CD4-positive, alpha-beta memory T cell (primary cell): ENCODE measurements around the gene C1orf50. TPM values are rescaled to one million over a fixed set of nuclear protein-coding genes. Genes with fewer than 3 reads are reported as not detected.
A peak's percentile ranks its signal among the peaks of the same experiment; 100 is the strongest.
"Not testable (repeated sequence)": the region's sequence is repeated elsewhere in the genome, so short reads cannot be mapped to it uniquely, and the experiment has no call there.

ENCODE experiments used
- CTCF ChIA-PET: fragments of 350-600 bp; sonication (Branson Sonifier 250); formaldehyde crosslinking; loops from one replicate; lab custom pipeline; 2021; ENCODE audit warnings: inconsistent platforms; ENCODE audit not compliant: partially characterized antibody; lab: Charles Lee
- POLR2A ChIA-PET: fragments of 350-600 bp; sonication (Branson Sonifier 250); formaldehyde crosslinking; loops from one replicate; lab custom pipeline; 2021; ENCODE audit not compliant: partially characterized antibody; lab: Charles Lee
- DNase-seq, 5 donors: peaks; one replicate each; pipeline versions ENCODE4 v3.0.0 to v3.0.0-alpha.2; 2020 to 2022; ENCODE audit warnings: mixed read lengths in 1 of 5
- H3K27ac ChIP-seq: one replicate; pipeline ENCODE4 v1.7.0; 2013; ENCODE audit warnings: low read depth, low read length
- H3K27me3 ChIP-seq: 2 replicates; pipeline ENCODE4 v1.7.0; 2013; ENCODE audit warnings: mild to moderate bottlenecking, low read length, moderate library complexity; ENCODE audit not compliant: insufficient read depth
- H3K36me3 ChIP-seq: 2 replicates; pipeline ENCODE4 v1.7.0; 2013; ENCODE audit warnings: mild to moderate bottlenecking, low read length, moderate library complexity; ENCODE audit not compliant: insufficient read depth
- H3K4me1 ChIP-seq: 2 replicates; pipeline ENCODE4 v1.7.0; 2013; ENCODE audit warnings: mild to moderate bottlenecking, low read length, moderate library complexity; ENCODE audit not compliant: insufficient read depth
- H3K4me3 ChIP-seq, 2 donors: one replicate each; pipeline ENCODE4 v1.7.0; 2013; ENCODE audit warnings: low read length in 2 of 2, mild to moderate bottlenecking in 1 of 2
- H3K9me3 ChIP-seq, 2 donors: one replicate each; pipeline ENCODE4 v1.7.0; 2013; ENCODE audit warnings: low read length in 2 of 2, control low read depth in 1 of 2; ENCODE audit not compliant: control insufficient read depth in 1 of 2
- H3K27ac Mint-ChIP-seq, 7 donors: one replicate each; pipeline ENCODE4 v1.8.0; 2020 to 2021; ENCODE audit warnings: mixed read lengths in 7 of 7, mild to moderate bottlenecking in 6 of 7, inconsistent platforms in 3 of 7, moderate library complexity in 3 of 7
- H3K27me3 Mint-ChIP-seq, 2 donors: one replicate each; pipeline ENCODE4 v1.8.0; 2020 to 2021; ENCODE audit warnings: mixed read lengths in 2 of 2
- H3K36me3 Mint-ChIP-seq, 2 donors: one replicate each; pipeline ENCODE4 v1.8.0; 2020 to 2021; ENCODE audit warnings: mixed read lengths in 2 of 2, inconsistent platforms in 1 of 2, mild to moderate bottlenecking in 1 of 2
- H3K4me1 Mint-ChIP-seq, 4 donors: one replicate each; pipeline ENCODE4 v1.8.0; 2020 to 2021; ENCODE audit warnings: mixed read lengths in 4 of 4, mild to moderate bottlenecking in 1 of 4
- H3K4me3 Mint-ChIP-seq, 8 donors: one replicate each; pipeline ENCODE4 v1.8.0; 2020 to 2021; ENCODE audit warnings: mixed read lengths in 8 of 8, mild to moderate bottlenecking in 7 of 8, moderate library complexity in 6 of 8, inconsistent platforms in 3 of 8
- H3K9me3 Mint-ChIP-seq, 8 donors: one replicate each; pipeline ENCODE4 v1.8.0; 2020 to 2021; ENCODE audit warnings: mixed read lengths in 8 of 8, mild to moderate bottlenecking in 5 of 8, inconsistent platforms in 3 of 8, moderate library complexity in 1 of 8
- intact Hi-C: fragments of 100-400 bp; cut with micrococcal nuclease; formaldehyde crosslinking; loops from one replicate; pipeline ENCODE4 v1.15.1; 2023
- polyA plus RNA-seq, 2 donors: library from polyadenylated mRNA; unstranded; fragments of 300-500 nt; fragmentation: Illumina TruSeq; gene quantifications; one replicate each; pipeline ENCODE4 v1.2.3, GENCODE V29; 2021
- total RNA-seq, 2 experiments: library from RNA; stranded (reverse); gene quantifications; one replicate each; pipeline ENCODE4 v1.2.3, GENCODE V29; 2021

C1orf50 gene
- total RNA-seq: 10 to 100 TPM; 20.6 to 20.9 TPM
- polyA plus RNA-seq: 1 to 10 TPM; 2.5 to 8.6 TPM

DNA sequence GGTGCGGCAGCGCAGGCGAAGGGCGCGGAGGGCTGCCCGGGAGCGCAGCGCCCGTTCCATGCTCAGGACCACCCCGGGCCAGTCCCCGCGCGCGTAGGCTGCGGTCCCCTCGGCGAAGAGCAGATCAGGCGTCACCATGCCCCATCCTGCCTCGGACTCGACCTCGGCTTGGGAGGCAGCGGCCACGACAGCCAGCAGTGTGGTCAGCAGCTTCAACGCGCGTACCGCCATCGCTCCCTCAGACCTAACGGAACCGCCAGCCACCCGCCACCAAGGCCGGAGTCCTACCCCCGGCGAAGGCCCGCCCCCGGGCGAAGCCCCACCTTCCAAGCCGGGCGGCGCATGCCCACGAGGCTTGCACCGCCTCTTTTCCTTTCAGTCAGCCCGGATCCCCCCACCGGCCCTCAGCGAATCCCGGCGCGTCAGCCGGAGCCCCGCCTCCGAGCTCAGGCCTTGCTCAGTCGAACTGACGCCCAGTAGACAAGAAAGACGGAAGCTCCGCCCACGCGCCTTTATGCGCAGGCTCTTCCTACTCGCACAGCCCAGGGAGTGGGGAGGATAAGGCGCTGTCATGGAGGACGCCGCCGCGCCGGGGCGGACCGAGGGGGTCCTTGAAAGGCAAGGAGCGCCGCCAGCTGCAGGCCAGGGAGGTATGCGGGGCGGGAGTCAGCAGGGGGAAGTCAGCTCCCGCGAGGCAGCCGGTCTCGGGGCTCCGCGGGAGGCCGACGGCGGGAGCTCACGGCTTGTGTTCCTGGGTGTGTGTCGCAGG, at the start of gene C1orf50, which contains the start of gene P3H1:
Gene C1orf50, plus strand, starts transcription at position 509 of the 769 bp plus-strand sequence. Its CDS starts 63 bp downstream, at position 572.
Gene P3H1, minus strand, starts transcription at position 288 of the 769 bp plus-strand sequence. Its CDS starts 57 bp downstream, at position 231.
- H3K4me1 Mint-ChIP-seq: peaks cover 18 to 45% (median 28%) of the 10 kb centered on the region in 4 donors
- CTCF ChIA-PET: interaction anchor here (0.6 to 3.7 kb wide), 18 partner anchors 8 to 343 kb away, joined by 3 to 27 read pairs (median 8); partner anchors contain the start of genes ERMAP, PPIH, SVBP and ZNF691
- H3K4me3 Mint-ChIP-seq: peak within 1 kb of the TSS in 1 of 8 donors; percentile 94
- intact Hi-C loops: loop anchor here (1.0 to 5.0 kb wide), 8 partner anchors 50 to 405 kb away; partner anchors contain the start of genes CCDC30, CFAP57, EBNA1BP2 and ERMAP
- no peaks in the 10 kb centered on the region for H3K27me3 Mint-ChIP-seq
- Histone ChIP-seq H3K4me3 (peak within 1 kb of the TSS; percentile 67 to 98), H3K9me3 (no peaks in the 10 kb centered on the region), H3K4me1 (peaks cover 56% of the 10 kb centered on the region), H3K27ac (peak within 1 kb of the TSS; percentile 85), H3K27me3 (no peaks in the 10 kb centered on the region), H3K36me3 (no peaks in the 10 kb centered on the region)
- peak within 1 kb of the TSS; percentile 85 to 98 (median 93) for H3K27ac Mint-ChIP-seq
- peak; percentile 100 for DNase-seq
- H3K9me3 Mint-ChIP-seq: no peaks in the 10 kb centered on the region
- peaks cover 0 to 19% of the 10 kb centered on the region in 2 donors for H3K36me3 Mint-ChIP-seq
- POLR2A ChIA-PET: interaction anchor here (0.6 to 3.8 kb wide), 35 partner anchors 9 to 1787 kb away, joined by 3 to 72 read pairs (median 5); partner anchors contain the start of genes CCDC30, CTPS1, ERMAP and KDM4A

- Histone ChIP-seq H3K4me3 (no peak overlapping the region), H3K4me1 (no peaks in the 10 kb centered on the region), H3K27ac (no peak overlapping the region), H3K36me3 (no peaks in the 10 kb centered on the region), H3K27me3 (no peaks in the 10 kb centered on the region), H3K9me3 (no peaks in the 10 kb centered on the region)
- no peak overlapping the region for H3K27ac Mint-ChIP-seq
- peaks cover 0 to 1% (median 0%) of the 10 kb centered on the region in 8 donors for H3K9me3 Mint-ChIP-seq
- H3K27me3 Mint-ChIP-seq: no peaks in the 10 kb centered on the region
- CTCF ChIA-PET: no interaction called here
- DNase-seq: no peak
- POLR2A ChIA-PET: no interaction called here
- intact Hi-C loops: no loop called here
- H3K4me1 Mint-ChIP-seq: peaks cover 0 to 1% (median 0%) of the 10 kb centered on the region in 4 donors
- peaks cover 13 to 23% of the 10 kb centered on the region in 2 donors for H3K36me3 Mint-ChIP-seq
- no peak overlapping the region for H3K4me3 Mint-ChIP-seq
Observed at GRCh38 chr1:42720868-42721267, 46.2 kb upstream of the C1orf50 start.

DNA sequence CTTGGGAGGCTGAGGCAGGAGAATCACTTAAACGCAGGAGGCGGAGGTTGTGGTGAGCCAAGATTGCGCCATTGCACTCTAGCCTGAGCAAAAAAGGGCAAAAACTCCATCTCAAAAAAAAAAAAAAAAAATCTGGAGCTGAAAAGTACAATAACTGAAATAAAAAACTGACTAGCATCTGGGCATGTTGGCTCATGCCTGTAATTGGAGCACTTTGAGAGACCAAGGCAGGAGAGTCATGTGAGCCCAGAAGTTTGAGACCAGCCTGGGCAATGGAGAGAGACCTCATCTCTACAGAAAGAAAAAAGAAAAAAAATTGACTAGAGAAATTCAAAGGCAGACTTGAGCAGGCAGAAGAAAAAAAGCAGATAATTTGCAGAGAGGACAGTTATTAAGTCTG, 45.1 kb upstream of the C1orf50 start:
- H3K4me1 Mint-ChIP-seq: peaks cover 0 to 1% (median 0%) of the 10 kb centered on the region in 4 donors
- Histone ChIP-seq H3K27me3 (no peaks in the 10 kb centered on the region), H3K4me3 (no peak overlapping the region), H3K27ac (no peak overlapping the region), H3K9me3 (no peaks in the 10 kb centered on the region), H3K4me1 (no peaks in the 10 kb centered on the region), H3K36me3 (no peaks in the 10 kb centered on the region)
- H3K27me3 Mint-ChIP-seq: no peaks in the 10 kb centered on the region
- peaks cover 10 to 17% of the 10 kb centered on the region in 2 donors for H3K36me3 Mint-ChIP-seq
- ChIA-PET CTCF (interaction anchor here (0.7 kb wide), 1 partner anchor 36 kb away, joined by 3 read pairs; no protein-coding TSS in a partner anchor), POLR2A (no interaction called here)
- no peak overlapping the region for H3K4me3 Mint-ChIP-seq
- H3K27ac Mint-ChIP-seq: peak overlapping the region in 1 of 7 donors; percentile 24
- H3K9me3 Mint-ChIP-seq: peaks cover 0 to 1% (median 0%) of the 10 kb centered on the region in 8 donors
- intact Hi-C loops: no loop called here
- DNase-seq: no peak

GRCh38 chr1:42722403-42722802, 44.6 kb upstream of the C1orf50 start:
- POLR2A ChIA-PET, H3K27ac Mint-ChIP-seq: not testable (repeated sequence)

DNA sequence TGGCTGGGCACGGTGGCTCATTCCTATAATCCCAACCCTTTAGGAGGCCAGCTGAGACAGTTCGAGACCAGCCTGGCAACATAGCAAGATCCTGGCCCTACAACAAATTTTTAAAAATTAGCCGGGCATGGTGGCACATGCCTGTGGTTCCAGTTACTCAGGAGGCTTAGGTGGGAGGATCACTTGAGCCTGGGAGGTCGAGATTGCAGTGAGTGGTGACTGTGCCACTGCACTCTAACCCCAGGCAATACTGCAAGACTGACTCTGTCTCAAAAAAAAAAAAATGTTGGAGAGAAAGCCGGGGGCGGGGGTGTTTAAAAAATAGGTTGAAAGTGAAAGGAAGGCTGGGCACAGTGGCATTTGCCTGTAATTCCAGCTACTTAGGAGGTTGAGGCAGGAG, 43.5 kb upstream of the C1orf50 start:
- POLR2A ChIA-PET: no interaction called here
- Mint-ChIP-seq H3K4me1 (no peaks in the 10 kb centered on the region), H3K27me3 (no peaks in the 10 kb centered on the region), H3K9me3 (no peaks in the 10 kb centered on the region), H3K4me3 (no peak overlapping the region), H3K36me3 (peaks cover 3% of the 10 kb centered on the region in 2 donors), H3K27ac (no peak overlapping the region)
- Histone ChIP-seq H3K36me3 (no peaks in the 10 kb centered on the region), H3K4me3 (no peak overlapping the region), H3K27ac (no peak overlapping the region), H3K9me3 (no peaks in the 10 kb centered on the region), H3K4me1 (no peaks in the 10 kb centered on the region), H3K27me3 (no peaks in the 10 kb centered on the region)
- intact Hi-C loops: no loop called here
- CTCF ChIA-PET: no interaction called here
- DNase-seq: no peak

More at GRCh38 chr1:42722403-42722802, 44.6 kb upstream of the C1orf50 start:
- H3K4me1 Mint-ChIP-seq, intact Hi-C loops, H3K27ac ChIP-seq, H3K9me3 ChIP-seq, H3K9me3 Mint-ChIP-seq, H3K27me3 Mint-ChIP-seq, DNase-seq, H3K4me1 ChIP-seq, H3K4me3 ChIP-seq, H3K36me3 ChIP-seq, H3K27me3 ChIP-seq, H3K4me3 Mint-ChIP-seq: not testable (repeated sequence)
- H3K36me3 Mint-ChIP-seq: peaks cover 10 to 12% of the 10 kb centered on the region in 2 donors
- CTCF ChIA-PET: interaction anchor here (0.7 kb wide), 1 partner anchor 35 kb away, joined by 3 read pairs; no protein-coding TSS in a partner anchor

DNA sequence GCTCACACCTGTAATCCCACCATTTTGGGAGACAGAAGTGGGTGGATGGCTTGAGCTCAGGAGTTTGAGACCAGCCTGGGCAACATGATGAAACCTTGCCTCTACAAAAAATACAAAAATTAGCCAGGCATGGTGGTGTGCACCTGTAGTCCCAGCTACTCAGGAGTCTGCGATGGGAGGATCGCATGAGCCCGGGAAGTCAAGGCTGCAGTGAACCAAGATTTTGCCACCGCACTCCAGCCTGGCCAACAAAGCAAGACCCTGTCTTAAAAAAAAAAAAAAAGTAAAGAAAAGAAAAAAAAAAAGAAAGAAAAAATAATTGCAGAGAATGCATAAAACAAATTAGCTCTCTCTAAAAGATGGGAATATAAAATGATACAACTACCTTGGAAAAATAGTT, 41.2 kb upstream of the C1orf50 start:
- CTCF ChIA-PET, H3K4me3 Mint-ChIP-seq, H3K27ac Mint-ChIP-seq, H3K36me3 Mint-ChIP-seq, DNase-seq, POLR2A ChIA-PET, H3K27me3 Mint-ChIP-seq, H3K4me1 ChIP-seq, H3K4me1 Mint-ChIP-seq, H3K4me3 ChIP-seq, H3K27me3 ChIP-seq, intact Hi-C loops, H3K36me3 ChIP-seq, H3K9me3 Mint-ChIP-seq, H3K27ac ChIP-seq, H3K9me3 ChIP-seq: not testable (repeated sequence)

DNA sequence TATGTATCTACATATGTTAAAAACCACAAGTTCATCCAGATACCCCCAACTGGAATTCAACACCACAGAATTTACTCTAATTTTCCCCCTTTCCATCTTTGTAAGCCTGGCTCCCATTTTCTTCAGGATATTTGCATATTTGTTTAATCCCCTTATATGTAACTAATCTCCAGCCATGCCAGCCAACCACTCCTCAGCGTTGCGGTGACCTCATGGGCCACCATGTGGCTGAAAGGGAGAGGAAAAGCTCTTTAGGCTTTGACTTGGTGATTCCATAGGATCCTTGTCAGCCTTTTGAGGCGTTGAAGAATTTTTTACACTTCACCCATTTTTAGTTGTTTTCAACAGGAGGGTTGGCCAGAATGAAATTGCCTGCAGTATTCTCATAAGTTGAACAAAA, 37.0 kb upstream of the C1orf50 start:
- H3K36me3 ChIP-seq: no peaks in the 10 kb centered on the region
- ChIA-PET POLR2A (no interaction called here), CTCF (no interaction called here)
- no peaks in the 10 kb centered on the region for H3K9me3 Mint-ChIP-seq
- no peaks in the 10 kb centered on the region for H3K36me3 Mint-ChIP-seq
- no peaks in the 10 kb centered on the region for H3K9me3 ChIP-seq
- no peaks in the 10 kb centered on the region for H3K4me1 Mint-ChIP-seq
- H3K27ac Mint-ChIP-seq: no peak overlapping the region
- H3K27me3 ChIP-seq: no peaks in the 10 kb centered on the region
- no peak overlapping the region for H3K4me3 Mint-ChIP-seq
- intact Hi-C loops: loop anchor here (5.0 kb wide), 1 partner anchor 153 kb away; no protein-coding TSS in a partner anchor
- no peaks in the 10 kb centered on the region for H3K4me1 ChIP-seq
- no peak for DNase-seq
- peaks cover 0 to 2% of the 10 kb centered on the region in 2 donors for H3K27me3 Mint-ChIP-seq
- no peak overlapping the region for H3K27ac ChIP-seq
- H3K4me3 ChIP-seq: no peak overlapping the region
